NCI-H82 treated with DMSO at 0.1 percent for 48 hours (cell line): ENCODE results near the gene CFAP43.
"Not testable (repeated sequence)": the region's sequence is repeated elsewhere in the genome, so short reads cannot be mapped to it uniquely, and the experiment has no call there.

Experiments
- DNase-seq: peaks from one replicate; lab custom pipeline; 2025; ENCODE audit not compliant: unreplicated experiment; lab: John Stamatoyannopoulos, UW

The CFAP43 gene

DNA sequence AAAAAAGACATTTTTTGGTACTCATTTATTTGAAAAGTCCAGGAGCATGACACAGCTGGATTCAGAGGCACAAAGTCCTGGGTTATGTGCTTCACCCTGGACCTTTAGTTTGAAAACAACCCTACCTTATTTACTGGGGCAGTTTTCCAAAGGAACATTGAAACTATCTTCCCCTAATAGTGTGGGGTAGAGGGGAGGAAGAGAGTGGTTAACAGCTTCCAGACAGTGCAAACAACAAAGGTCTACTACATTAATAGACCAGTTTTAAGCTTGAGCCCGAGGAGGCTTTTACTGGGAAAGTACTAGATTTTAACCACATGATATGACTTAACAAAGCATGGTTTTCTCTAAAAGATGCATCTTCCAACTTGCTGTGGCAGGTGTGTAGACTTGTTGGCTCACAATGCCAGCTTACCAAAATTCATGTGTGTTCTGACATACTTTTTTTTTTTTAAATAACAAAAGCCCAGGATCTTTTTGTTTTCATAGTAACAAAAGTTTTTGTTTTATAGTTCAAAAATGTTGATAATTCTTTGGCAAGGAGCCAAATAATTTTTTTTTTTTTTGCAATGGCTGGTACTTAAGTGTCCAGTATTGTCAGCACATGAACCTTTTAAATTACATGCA is 24.3 kb upstream of the CFAP43 start:
- DNase-seq, result no peak

DNA sequence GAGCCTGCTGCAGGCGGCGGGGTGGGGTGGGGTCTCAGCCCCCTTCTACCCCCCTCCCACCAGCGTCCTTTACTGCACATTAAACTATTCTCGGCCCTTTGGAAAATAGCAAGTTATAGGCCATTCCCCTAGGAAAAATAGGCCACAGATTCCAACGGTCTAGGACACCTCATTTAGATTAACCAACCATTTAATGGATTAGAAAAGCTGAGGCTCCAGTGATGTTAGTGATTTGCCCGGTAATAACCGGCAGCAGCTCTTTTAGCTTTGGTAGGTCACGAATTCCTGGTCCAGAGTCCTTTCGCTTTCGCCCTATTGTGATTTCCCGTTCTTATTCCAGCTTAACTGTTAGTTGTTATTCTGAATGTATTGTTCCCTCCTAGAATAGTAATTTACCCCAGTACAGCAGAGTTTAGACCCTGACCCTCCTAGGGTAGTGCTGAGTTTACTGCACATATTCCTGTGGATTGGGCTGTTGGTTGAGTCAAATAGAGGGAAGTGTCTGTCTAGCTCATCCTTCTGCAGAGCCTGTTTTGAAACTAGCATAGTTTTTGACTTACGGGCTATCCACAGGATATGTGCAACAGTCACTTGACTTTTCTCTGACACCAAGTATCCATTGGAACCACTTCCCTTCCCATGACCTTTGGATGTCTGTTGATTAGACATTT is 23.3 kb upstream of the CFAP43 start:
- DNase-seq, result peak; percentile 9

GRCh38 chr10:104254493-104255310 is 22.5 kb upstream of the CFAP43 start, which contains the start of gene GSTO1:
GSTO1 (plus strand) TSS chr10:104254892; CDS start chr10:104254929, 37 bp downstream.
- peak; percentile 20 for DNase-seq

GRCh38 chr10:104253606-104254410 is 21.6 kb upstream of the CFAP43 start:
- DNase-seq, result no peak

- no peak for DNase-seq
Observed at GRCh38 chr10:104253106-104253505, 20.9 kb upstream of the CFAP43 start.

GRCh38 chr10:104252368-104252767 is 20.2 kb upstream of the CFAP43 start:
- DNase-seq, result no peak

- no peak for DNase-seq
Observed at GRCh38 chr10:104251443-104251842, 19.3 kb upstream of the CFAP43 start.

DNA sequence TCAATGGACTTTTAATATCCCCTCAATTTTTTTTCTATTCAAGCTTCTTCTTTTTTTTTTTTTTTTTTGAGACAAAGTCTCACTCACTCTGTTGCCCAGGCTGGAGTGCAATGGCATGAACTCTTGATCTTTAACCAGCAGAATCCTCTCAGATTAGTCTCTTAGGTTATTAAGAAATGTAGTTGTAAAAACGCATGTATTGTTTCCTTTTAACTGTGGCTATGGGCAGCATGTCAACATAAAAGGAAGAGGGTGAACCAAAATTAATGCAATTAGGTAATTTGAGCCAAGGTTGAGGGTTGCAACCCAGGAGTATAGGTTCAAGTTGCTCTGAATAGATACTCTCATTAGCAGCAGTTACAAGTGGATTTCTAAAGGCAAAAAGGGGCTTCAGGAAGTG is 18.2 kb upstream of the CFAP43 start:
- no peak for DNase-seq

DNA sequence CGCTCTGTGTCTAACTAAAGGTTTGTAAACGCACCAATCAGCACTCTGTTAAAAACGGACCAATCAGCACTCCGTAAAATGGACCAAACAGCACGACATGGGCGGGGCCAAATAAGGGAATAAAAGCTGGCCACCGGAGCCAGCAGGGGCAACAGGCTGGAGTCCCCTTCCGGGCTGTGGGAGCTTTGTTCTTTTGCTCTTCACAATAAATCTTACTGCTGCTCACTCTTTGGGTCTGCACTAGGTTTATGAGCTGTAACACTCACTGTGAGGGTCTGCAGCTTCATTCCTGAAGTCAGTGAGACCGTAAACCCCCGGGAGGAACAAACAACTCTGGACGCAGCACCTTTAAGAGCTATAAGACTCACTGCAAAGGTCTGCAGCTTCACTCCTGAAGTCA is 16.8 kb upstream of the CFAP43 start:
- DNase-seq, result not testable (repeated sequence)

DNA sequence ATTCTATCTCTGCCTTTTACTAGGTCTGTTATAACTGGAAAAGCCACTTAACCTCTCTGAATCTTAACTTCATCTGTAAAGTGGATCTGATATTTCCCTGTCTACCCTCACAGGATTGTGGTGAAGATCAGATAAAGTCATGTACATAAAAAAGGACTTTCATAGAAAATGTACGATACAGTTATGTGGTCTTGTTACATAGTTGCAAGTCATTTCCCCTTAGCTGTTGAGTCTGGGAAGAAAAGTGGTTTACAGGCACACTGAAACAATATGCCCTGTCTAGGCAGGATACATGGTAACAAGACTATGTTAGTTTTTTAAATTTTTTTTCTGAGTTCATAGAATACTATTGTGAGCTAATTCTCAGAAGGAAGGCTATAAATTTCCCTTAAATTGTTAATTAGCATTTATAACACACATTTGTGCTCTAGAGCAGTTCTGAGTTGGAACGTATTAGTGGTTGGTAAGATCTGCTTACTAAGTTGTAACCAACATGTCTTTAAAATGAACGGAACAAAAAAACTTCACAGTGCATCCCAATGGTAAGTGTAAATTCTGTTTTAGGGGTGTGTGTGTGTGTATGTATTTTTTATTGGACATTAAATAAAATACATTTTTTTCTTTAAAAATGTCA is 15.5 kb upstream of the CFAP43 start:
- DNase-seq, result no peak

GRCh38 chr10:104246976-104247375 is 14.8 kb upstream of the CFAP43 start:
- no peak for DNase-seq

- DNase-seq, result no peak
Observed at GRCh38 chr10:104245066-104245632, 13.0 kb upstream of the CFAP43 start.

DNA sequence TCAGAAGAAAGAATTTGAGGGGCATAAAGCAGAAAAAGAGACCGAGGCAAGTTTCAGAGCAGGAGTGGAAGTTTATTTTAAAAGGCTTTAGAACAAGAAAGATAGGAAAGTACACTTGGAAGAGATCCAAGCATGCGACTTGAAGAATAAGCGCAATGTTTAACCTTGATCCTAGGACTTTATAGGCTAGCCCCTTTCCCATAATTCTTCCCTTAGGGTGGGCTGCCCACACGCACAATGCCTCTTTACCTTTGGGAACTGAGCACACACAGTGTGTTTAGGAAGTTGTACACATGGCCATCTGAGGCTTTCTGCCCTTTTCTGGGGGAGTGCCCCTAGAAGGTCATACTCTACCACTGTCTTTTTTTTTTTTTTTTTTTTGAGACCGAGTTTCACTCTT is 11.3 kb upstream of the CFAP43 start:
- no peak for DNase-seq

DNA sequence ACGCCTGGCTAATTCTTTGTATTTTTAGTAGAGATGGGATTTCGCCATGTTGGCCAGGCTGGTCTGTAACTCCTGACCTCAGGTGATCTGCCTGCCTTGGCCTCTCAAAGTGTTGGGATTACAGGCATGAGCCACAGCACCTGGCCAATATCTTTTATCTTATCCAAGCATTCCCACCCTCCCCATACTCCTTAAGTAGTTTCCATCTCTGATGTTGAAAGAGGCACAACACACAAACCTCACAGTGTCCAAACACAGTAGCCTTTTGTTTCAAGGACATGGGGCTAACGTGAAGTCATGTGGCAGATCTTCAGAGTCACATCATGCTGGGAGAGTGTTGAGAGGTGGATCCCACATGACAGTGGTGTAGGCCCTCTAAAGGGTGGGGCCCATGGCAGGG is 10.8 kb upstream of the CFAP43 start:
- not testable (repeated sequence) for DNase-seq

DNA sequence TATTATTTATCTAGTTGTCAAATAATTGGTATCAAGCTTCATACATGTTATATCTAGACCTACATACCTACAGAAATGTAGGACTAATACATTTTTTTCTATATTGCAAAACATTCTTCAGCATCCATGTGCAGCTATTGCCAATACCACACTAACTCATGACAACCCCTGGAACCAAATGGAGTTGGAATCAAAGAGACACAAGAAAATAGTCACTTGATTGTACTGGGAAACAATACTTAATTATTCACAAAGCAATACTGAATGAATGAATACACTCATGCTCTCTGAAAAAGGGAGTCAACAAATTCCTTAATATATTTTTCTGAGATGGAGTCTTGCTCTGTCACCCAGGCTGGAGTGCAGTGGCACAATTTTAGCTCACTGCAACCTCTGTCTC is 10.4 kb upstream of the CFAP43 start:
- no peak for DNase-seq

- no peak for DNase-seq
Observed at GRCh38 chr10:104240078-104240477, 7.9 kb upstream of the CFAP43 start.

DNA sequence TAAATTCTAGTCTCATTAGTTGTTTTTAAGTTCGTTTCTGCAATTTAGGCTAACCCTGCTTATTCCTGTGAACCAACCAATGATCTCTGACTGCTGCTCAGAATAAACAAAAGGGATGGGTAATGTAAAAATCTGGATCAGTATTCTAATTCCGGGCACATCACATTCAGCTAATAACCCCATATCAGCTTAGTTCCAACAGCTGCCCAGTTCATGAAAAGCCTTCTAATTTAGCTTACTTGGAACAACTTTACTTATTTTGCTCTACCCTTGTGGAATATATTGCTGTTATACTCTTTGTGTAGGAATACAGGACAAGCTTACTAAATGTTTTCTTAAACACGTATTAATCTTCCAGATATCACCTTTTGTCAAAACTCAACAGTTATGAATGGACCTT is 3.6 kb upstream of the CFAP43 start:
- no peak for DNase-seq

GRCh38 chr10:104234934-104235333 is 2.8 kb upstream of the CFAP43 start:
- no peak for DNase-seq

DNA sequence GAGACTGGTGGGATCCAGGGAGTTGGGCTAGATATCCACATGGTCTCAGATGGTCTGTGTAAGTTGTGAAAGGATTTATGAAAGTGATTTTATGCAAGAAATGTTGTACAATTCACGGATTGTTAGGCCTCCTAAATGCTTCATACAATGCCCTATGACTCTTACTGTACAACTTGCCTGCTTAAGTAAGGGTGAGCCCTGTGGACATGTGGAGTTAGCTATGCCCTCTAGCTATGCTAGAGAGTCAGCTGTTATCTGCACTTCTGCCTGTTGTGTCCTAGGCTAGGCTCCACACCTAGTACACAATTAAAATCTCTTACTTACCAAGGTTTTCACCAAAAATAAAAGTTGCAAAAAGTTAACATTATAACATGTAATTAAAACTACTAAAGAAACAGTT is 1.7 kb upstream of the CFAP43 start:
- no peak for DNase-seq

GRCh38 chr10:104232613-104233102 is 494 bp upstream of the CFAP43 start:
- no peak for DNase-seq
